HG02885 (cell line): ENCODE data around the gene IDH1.
"Not testable (repeated sequence)": the region's sequence is repeated elsewhere in the genome, so short reads cannot be mapped to it uniquely, and the experiment has no call there.

Experiments used
- ATAC-seq: cut with Tn5 transposase; IDR thresholded peaks from one replicate; pipeline ENCODE4 v1.9.1; 2021; ENCODE audit warnings: mild to moderate bottlenecking; ENCODE audit not compliant: unreplicated experiment, poor library complexity

The IDH1 gene

GRCh38 chr2:208224802-208225201, 30.1 kb downstream of the IDH1 start:
- ATAC-seq = no peak

GRCh38 chr2:208222351-208222750, 32.5 kb downstream of the IDH1 start:
- ATAC-seq = no peak

- ATAC-seq = not testable (repeated sequence)
These were observed 33.0 kb downstream of the IDH1 start for GRCh38 chr2:208221873-208222272.

GRCh38 chr2:208210688-208211451, 44.0 kb downstream of the IDH1 start:
- ATAC-seq = no peak

- ATAC-seq = no peak
These were observed 46.4 kb downstream of the IDH1 start for GRCh38 chr2:208208335-208209085.

- ATAC-seq = no peak
These were observed 47.1 kb downstream of the IDH1 start for GRCh38 chr2:208207769-208208168.

- ATAC-seq = no peak
These were observed 50.7 kb downstream of the IDH1 start for GRCh38 chr2:208204166-208204565.

GRCh38 chr2:208195531-208195930, 59.3 kb downstream of the IDH1 start:
- no peak for ATAC-seq

- ATAC-seq = no peak
These were observed 62.1 kb downstream of the IDH1 start for GRCh38 chr2:208192611-208193236.

- ATAC-seq = no peak
These were observed 64.9 kb downstream of the IDH1 start, which contains the start of gene C2orf80 for GRCh38 chr2:208189810-208190503. C2orf80 (minus strand) TSS chr2:208190030; CDS start chr2:208186986, 3,044 bp downstream.

GRCh38 chr2:208189069-208189809, 65.6 kb downstream of the IDH1 start:
- ATAC-seq = no peak

GRCh38 chr2:208186893-208187292, 68.0 kb downstream of the IDH1 start:
- no peak for ATAC-seq

GRCh38 chr2:208186465-208186864, 68.4 kb downstream of the IDH1 start:
- ATAC-seq = no peak
